IPS DF 19.7 (cell line): Measurements from ENCODE around the gene THSD7A.

ENCODE experiments used
- DNase-seq: peaks from one replicate; pipeline ENCODE4 v3.0.0-alpha.2; 2013; ENCODE audit warnings: low read depth, low spot score

The THSD7A gene

DNA sequence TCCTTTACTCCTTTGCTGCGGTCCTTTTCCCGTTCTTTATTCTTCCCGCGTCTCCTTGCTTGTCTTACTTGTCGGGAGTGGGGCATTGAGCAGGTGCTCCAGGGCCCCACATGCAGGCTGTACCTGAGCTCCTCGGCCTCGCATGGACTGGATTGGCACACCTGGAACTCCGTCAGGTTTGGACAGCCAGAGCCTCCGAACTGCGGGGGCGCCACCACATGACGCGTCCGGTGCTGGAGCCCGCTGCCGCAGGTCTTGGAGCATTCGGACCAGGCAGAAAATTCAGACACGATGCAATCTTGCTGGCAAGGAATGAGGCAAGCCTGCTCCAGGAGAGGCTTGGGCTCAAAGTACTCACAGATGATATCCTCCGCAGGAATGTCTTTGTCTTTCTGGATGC, 195.7 kb downstream of the THSD7A start:
- DNase-seq = no peak

DNA sequence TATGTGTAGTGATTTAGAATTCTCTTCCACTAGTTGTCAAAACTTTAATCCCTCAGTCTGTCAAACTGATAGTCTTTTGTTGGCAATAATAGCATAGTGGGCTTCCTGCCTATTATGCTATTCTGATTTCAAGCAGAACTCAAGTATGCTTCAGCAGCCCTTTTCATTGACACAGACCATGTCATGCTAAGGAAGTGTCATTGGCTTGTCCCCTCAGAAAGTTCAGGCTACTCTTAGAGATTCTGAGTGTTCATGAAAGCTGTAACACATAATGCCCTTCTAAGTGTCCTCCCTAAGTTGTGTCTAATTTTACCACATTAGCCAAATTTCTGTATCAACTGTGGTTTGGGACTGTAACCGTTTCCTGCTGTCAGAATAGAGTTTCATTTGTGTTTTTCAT, 198.7 kb downstream of the THSD7A start:
- no peak for DNase-seq

DNA sequence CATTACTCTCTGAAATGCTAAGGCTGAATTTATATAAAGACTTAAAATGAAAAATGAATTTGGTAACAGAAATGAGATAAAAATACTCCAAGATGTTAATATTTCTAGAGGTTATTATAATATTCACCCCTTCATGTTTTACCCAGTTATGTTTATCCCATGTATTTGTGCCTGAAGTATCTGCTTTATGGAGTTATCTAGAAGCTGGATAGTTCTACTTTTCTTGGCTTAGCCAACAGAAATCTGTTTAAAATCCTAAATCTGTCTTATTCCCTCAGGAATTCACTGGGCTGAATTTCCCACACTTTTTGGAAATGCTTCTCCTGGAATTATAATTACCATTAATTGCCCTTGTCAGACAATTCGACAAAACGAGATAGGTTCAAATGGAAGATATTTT, 201.6 kb downstream of the THSD7A start:
- DNase-seq = no peak

DNA sequence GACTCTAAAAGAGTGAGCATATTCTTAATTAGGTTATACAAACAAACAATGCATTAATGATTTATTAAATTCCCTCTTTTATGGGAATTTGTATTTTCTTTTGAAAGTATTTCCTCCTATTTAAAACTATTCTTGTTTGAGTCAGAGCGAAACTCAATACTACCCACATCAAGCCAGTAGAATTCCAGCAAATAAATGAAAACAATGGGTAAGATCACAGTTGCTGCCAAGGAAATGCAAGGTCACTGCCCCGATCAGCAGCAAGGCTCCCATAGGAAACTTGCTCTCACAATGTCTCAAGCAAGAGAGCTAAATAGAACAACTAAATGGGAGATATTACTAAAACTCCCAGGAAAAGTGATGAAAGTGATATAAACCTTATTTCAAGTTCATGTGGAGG, 206.3 kb downstream of the THSD7A start:
- DNase-seq = no peak

DNA sequence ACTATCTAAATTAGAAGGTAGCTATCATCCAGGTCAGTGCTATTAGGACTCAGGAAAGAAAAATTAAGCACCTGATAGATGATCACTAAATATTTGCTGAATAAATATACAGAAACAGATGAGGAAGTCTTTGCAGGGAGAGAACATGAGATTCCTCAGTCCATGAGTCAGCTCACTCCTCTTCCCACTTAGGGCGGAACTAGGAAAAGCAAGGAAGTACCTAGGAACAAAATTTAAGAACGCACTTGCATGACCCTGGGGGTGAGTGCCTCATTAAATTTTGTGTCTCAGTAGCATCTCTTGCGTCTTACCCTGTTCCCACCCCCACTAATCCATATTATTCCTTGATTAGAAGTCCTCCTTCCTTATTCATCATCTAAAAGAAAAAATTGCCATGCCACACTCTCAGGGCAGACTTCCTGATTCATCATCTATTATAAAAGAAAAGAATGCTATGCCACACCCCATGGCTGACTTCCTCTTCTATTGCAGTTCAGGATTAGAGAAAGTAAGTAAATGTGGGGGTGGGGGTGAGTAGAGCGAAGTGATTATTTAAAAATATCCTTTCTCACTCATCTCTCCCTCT, 208.8 kb downstream of the THSD7A start:
- DNase-seq = no peak

DNA sequence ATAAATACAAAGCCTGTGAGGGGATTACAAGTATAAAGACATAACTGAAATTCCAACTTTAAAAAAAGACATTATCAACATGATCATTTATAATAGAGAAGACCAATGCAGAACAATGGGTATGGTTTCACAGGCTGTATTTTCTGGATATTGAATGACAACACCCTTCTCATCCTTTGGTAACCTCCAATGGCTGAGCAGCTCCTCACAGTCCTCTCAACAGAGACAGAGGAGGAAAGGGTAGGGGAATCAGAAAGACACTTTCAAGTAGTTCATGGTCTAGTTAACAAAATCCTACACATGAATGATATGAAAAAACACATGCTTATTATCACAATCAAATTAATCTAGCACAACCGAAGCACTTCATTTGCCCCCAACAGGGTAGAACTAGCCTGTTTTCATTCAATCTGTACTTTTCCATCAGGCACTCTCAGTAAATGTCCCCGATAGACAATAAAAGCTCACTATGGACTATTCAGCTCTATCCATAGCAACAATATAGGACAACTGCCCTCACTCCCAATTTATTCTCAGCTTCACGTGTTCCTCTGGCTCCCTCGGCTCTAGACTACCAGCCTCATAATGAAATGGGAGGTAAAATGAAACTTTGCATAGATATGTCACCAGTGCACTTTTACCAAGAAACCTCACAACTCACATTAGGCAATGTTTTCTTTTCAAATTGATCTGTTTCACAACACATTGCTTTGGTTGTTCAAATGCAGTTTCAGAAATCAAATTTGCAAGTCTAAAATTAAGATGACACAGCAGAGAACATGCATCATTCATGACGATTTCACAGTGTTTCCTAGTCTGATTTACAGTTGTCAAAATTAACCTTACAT, 211.4 kb downstream of the THSD7A start:
- no peak for DNase-seq

DNA sequence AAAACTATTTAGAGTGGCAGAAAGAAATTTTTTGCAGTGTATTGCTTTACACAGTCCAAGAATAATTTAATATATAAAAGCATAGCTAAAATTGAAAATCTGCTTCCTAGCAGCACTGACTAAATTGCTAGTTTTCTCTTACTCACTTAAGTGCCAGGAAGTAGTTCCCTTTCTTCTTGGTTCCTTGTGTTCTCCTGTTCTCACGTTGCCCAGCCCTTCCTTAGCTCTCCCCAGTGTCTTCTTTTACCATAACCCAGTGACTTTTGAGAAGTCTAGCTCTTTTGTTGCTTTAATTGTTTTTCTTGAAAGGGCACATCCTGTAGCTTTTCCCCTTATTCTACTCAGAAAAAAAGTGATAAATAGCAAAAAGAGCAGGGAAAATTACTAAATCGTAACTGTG, 215.5 kb downstream of the THSD7A start:
- no peak for DNase-seq

DNA sequence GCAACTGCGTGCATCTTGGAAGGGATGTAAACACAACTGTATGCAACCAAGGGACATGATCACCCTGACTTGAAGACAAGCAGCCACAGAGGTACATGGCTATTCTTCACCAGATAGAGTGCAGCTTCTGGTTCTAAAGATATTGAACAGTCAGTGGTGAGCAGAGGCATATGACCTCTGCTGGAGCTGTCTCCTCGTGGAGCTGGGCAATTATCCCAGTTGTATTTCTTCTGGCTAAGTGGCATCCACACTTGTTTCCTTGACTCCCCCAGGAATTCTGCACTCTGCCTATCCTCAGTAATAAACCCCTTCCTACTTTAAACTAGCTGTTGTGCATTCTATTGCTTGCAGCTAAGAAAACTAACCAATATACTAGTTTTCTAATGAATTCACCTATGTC, 216.8 kb downstream of the THSD7A start:
- DNase-seq = no peak

DNA sequence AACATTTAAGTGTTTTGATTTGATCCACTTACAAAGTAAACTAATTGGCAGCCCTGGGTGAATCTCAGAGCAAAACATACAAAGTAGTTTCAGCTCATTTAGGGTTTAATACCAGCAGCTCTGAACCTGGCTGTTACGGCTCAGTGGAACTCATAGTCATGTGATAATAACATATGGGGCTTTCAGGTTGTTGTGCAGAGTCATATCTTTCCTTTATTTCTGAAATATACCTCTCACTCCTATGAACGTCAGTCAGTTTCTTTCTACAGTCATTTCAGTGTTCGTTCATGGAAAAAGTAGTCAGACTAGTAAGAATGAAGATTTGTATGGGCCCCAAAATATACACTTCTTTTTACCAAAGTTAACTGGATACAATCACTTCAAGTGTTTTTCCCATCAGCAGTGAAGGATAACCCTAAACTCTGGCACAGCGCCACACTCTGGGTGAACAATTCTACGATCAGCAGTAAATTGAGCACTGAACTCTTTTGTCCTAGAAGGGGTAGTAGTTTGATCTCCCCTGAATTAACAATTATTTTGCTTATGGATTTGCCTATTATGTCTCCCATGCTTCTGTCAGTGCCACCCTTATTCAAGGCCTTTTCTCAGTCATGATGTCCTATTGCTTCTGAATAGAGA, 218.6 kb downstream of the THSD7A start:
- no peak for DNase-seq

DNA sequence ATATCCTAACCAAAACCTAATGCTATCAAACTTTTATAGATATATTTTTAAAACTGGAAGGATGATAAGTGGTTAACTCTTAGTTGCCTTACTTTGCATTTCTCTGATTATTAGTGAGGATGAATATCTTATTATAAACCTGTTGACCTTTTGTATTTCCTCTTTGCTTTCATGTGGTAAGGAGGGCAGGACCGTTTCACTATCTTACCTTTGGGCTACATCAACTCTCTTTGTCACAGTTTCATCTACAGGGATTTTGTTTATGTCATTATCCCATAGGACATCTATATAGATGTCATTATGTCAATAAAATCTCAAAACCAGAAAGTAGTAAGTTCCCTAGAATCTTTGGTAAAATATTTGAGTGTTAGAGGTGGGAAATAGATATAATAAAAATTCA, 219.3 kb downstream of the THSD7A start:
- no peak for DNase-seq

DNA sequence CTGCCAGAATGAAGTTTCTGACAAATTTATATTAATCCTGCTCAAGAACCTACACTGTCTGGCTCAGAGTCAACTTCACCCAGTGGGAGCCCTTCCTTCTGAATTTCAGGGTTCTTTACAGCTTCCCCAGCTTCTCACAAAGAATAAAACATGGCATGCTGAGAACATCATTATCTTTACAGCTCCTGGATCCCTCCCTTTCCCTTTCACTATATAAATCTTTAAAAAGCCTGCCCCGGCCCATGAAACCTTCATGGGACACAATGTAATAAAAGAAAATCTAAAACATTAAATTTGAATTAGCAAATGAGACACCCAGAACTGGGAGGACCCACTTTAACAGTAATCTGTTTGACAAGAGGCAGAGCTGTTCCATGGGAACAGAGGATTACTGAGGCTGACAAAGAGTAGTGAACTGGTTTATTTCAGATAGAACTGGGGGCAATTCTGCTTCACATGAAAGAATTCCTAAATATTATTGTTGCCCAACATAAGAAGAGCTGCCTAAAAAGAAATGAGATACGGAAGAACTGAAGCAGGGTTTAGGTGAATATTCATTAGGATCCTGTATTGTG, 222.8 kb downstream of the THSD7A start:
- DNase-seq = no peak

DNA sequence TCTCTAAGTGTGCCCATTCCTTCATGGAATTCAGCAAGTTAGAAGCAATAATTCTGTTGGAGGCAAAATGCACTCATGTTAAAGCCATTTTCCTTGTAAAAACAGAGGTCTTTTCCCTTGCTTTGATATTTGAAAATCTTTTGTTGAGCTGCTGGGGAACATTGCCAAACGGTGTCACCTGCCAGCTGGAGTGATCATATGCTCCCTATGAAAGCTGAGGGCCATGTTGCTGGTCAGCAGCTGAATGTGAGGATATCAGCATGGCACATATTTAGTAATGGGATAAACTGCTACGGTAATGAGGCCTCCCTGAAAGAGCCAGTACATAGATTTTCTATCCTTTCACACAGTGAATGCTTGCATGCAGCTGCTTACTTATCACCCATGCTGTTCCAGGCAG, 224.3 kb downstream of the THSD7A start:
- DNase-seq = no peak

DNA sequence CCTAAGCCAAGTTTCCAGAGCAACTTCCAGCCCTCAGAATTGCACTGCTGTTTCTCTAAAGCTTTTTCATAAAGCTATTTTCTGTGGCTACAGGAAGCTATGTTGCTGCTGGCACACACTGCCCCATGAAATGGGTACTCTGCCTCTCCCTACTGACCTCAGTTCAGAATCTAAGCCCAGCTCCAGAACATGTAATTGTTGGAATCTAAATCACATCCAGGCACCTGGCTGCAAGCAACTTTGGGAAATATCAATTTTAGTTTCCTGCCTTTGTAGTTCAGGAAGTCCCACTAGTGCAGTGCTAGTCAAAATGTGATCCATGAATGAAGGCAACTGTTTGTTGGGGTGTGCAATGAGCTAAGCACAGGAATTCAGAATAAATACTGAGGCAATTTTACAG, 226.2 kb downstream of the THSD7A start:
- no peak for DNase-seq

DNA sequence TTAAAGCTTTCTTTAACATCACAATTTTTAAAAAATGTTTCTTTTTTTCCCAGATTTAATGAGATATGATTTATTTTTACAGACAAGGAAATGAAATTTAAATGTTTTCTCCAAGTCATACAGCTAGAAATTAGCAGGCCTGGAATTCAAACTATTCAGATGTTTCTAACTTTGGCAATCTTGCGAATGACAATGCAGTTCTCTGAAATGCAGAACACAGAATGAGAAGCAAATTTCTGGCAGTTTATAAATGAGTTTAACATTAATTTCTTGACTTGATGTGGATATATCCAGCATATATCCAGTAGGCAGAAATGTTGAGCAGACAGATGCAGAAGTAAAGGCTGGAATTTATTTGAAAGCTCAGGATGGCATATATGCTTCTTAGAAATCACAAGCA, 227.5 kb downstream of the THSD7A start:
- no peak for DNase-seq

DNA sequence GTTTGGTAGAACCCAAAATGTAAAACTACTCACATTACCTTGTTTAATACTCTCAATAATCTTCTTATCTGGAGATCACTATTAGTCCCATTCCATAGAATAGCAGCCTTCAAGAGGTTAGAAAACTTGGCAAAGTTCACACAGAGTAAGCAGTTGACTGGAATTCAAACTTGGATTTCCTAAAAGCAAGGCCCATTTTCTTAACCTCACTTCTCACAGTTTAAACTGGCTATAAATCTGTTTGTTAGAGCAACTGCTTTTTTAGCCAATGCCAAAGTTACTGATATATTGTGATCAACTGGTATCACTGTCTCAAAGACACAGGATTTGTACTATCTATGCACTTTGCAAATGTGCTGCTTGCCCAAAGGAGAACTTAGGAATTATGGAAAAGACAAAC, 230.2 kb downstream of the THSD7A start:
- no peak for DNase-seq

DNA sequence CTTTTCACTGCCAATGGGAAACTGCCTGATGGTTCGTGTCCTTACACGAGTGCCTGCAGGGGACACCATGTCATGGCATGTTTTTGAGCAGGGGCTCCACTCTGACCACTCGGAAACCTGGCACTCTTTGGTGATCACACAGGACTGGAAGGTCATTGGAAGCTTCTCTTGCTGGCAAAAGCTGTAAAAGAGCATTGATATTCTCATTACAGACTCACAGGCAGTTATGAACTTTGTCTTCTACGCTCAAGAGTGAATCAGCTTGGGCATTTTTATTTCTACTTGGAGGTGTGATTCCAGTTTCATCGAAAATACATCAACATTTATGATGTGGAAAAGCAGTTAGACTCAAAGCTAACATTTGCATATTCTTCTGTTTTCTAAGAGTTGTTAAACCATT, 238.7 kb downstream of the THSD7A start:
- no peak for DNase-seq

DNA sequence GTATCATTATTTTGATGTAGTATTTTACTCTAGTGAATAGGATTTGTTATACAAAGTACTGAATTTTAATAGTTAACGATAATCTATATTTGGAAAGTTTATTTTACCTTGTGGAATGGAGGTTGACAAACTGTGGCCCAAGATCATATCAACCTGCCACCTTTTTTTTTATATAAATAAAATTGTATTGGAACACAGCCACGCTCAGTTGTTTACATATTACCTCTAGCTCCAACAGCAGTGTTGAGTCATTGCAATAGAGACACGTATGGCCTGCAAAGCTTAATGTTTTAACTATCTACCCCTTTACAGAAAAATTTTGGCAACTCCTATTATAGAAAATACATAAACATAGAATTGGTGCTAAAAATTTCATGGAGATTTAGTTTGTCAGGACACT, 239.3 kb downstream of the THSD7A start:
- DNase-seq = no peak

DNA sequence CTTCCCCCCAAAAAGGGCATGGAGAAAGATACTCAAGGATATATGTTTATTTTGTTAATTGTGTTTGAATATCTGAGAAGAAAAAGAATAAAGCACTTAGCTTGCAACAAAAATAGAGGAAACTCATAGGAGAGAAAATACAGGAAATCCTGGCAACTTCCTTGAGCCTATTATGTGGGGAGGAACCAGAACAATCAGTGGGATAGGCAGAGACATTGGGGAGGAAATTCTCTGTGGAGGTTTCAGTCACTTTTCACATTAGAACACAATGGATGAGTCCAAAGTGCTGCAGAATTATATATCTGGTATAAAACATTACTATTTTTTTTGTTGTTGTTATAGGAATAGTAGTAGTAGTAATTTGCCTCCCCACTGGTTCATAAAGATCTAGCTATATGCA, 240.1 kb downstream of the THSD7A start:
- no peak for DNase-seq

DNA sequence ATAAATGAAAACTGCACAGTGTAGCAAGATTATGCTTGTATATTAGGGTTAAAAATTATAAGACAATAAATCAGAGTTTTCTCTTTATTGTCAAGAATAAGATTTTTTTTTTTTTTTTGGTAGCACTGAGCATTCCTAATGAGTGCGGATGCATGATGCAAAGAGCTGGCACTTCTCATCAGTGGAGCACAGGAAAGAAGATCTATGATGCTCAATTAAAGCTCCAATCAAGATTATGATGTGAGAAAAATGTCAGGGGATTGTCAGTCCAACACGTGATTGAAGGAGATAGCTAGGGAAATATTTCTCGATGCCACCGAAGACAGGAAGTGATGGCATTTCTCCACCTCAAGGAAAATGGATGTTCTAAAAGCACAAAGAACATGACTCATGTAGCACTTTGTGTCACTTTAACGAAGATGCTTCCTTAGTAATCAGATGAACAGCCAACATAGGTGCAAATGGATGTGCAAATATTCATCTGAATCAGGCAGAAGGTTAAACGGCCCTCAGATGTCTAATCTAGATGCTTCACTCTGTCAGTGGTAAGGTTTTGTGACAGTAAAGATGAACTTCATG, 240.9 kb downstream of the THSD7A start:
- DNase-seq = no peak

DNA sequence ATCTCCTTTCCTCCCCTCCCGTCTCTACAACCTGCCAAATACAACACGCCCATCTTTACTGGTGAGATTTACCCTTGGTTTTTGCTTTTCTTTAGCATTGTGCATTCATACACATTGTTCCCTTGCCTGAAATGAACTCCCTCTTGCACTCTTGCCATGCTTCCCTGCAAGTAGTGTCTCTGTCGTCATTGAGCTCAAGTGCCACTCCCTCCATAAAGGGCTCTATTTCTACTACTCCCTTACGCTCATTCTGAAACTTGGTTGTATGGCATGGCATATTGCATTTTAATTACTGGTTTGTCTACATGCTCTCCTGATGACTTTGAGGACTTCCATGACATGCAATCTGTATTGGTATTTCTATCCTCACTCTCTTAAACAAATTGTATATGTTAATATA, 242.7 kb downstream of the THSD7A start:
- no peak for DNase-seq

DNA sequence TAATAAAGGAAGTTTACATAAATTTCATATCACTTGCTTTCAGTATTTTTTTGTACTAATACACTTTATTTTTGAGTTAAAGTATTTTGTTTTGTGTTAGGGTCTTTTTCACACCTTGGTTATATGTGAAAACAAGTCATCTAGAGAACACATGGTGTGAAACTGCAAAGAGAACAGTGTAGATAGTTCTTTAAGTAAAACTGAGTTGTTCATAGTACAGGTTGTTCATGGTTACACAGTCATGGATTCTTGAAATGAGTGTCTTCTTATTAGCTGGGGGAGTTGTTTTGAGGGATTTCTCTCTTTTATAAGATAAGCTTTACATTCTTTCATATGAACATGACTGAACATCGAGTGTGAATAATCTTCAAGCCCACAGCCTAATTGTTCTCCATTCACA, 244.2 kb downstream of the THSD7A start:
- no peak for DNase-seq

DNA sequence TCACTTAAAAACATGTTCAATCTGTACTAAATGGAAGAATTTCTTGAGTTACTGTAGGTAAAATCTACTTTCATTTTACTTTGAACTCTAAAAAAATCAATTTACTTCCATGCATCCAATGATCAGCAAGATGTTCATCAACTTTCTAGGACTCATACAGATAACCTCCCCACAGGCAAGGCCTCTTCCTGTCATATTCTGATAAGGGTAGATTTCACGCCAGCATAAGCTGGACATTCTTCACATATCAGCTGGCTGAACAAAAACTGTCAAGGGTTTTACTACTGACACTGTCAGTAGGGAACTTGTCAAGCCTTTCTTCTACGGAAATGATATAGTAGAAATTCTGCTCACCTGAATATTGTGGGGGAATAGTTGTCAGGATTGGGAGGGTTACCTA, 244.9 kb downstream of the THSD7A start:
- no peak for DNase-seq
